SIG-M5 (cell line): ENCODE measurements around the gene GPX1.

Source experiments
- DNase-seq: peaks from one replicate; lab custom pipeline; 2025; lab: John Stamatoyannopoulos, UW

GPX1 gene

GRCh38 chr3:49311283-49311682, 46.9 kb downstream of the GPX1 start:
- DNase-seq = no peak

GRCh38 chr3:49310677-49311076, 47.5 kb downstream of the GPX1 start:
- DNase-seq = no peak
